Stimulated activated CD4-positive, alpha-beta T cell treated with anti-CD3 and anti-CD28 coated beads, Interleukin-4, amount 100 ng/mL, for 1 hour (primary cell): ENCODE measurements around the gene FBF1.

ENCODE experiments used
- DNase-seq: peaks from one replicate; pipeline ENCODE4 v3.0.0-alpha.2; 2020

FBF1 gene

DNA sequence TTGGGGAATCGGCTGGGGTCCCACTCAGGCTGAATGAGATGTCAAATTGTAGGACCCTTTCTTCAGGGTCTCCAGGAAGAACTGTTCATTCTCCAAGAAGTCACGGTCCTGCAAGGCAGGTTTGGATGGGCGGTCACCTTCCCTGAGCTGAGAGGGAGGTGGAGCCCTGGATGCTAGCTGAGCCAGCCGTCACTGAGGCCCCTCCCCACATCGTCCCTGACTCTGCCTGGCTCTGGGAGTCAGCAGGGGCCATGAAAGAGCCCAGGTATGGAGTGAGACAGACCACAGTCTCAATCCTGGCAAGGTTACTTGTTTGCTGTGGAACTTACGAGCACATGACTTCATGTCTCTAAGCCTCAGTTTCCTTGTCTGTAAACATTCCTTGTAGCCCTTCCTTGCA is 30.1 kb downstream of the FBF1 start:
- no peak for DNase-seq

DNA sequence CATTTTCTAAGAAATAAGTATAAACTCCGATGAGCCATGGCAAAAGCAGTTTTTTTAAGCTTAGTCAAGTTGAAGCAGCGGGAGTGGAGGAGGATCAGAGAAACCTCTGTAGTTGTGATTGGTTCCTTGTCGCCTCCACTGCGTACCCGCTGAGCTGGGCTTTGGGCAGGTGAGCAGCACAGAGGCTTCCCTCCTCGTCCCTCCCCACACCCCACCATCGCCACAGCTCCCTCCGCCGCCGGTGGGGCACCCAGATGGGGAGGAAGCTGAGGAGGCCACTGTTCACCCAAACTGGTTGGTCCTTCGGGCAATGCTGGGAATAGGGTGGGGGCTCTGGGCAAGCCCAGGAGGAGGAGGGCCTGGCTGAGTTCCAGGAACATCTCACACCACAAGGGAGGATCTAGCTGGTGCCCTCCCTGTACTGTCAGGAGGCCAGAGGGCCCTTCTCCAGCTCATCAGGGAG is 31.0 kb downstream of the FBF1 start:
- DNase-seq = no peak

DNA sequence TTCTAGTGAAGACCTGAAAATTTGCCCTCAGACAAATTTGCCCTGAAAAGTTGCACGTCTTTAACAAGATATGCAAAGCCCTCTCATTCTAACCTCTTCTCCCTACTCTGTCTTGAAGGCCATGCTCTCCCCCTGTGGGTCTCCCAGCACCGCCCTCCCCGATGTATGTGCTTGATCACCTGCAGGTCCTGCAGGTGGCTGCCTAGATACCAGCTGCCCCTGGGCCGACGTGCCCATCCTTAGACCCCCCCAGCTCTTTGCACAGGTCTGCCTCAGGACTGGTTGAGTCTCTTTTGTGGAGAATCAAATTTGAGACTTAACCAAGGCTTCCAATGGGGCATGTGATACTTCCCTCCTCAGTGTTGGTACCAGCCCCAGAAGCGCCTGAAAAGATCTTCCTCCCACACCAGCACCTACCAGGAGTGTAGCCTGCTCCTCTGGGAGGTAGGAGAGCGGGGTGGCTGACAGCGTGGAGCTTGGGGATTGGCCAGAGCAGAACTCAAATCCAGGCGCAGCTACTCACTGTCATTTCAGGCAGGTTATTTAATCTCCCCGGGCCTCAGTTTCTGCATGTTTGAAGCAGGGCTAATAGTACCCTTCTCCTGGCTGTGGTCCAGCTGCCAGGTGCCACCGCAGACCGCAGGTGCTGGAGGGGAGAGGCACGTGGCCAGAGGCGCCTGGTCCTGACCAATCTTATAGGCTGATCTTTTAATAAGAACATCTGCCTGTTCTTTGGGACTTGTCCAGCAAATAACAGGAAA is 31.6 kb downstream of the FBF1 start:
- DNase-seq = no peak

DNA sequence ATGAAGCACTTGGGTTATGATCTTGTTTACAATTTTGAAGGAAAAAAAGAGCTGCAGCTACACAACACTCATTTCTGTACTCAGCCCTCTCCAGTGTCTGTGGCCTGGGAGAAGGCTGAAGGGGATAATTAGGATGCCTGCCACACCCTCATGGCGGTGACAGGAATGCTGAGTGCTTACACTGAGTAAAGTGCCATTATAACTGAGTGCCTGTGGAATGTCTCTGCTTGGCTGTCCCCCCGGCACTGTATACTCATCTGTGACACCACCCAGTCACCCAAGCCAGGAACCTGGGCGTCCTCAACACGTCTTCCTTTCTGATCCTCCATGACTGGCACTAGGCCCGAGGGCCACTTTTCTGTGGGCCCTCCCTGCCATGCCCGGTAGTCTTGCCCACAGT is 32.6 kb downstream of the FBF1 start:
- DNase-seq = no peak

DNA sequence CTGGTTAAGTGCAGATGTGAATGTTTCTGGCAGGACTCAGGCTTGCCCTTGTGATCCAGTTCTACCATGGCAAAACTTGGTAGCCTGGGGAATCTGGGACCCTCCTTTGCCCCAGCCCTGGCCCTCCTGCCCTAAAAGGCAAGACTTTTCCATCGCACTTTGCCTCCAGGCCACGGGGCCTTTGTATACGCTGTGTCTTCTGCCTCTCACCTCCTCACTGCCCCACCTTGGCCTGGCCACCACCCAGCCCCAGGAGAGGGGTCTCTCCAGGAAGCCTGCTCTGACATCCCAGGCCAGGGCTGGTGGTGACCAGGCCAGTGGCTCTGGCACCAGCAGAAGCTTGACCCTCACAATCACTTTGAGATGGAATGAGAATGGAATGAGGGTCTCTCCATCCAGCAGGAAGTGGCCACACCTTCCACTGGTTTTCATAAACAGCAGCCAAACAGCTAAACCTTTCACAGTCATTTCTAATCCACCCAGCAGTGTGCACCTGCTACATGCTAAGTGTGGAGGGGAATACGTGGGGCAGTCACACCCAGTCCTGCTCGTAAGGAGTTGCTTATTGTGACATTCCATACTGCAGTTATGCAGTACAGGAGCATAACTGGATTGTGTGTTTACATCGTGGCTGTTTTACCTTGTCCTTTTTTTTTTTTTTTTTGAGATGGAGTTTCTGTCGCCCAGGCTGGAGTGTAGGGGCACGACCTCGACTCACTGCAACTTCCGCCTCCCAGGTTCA is 34.5 kb downstream of the FBF1 start:
- no peak for DNase-seq

DNA sequence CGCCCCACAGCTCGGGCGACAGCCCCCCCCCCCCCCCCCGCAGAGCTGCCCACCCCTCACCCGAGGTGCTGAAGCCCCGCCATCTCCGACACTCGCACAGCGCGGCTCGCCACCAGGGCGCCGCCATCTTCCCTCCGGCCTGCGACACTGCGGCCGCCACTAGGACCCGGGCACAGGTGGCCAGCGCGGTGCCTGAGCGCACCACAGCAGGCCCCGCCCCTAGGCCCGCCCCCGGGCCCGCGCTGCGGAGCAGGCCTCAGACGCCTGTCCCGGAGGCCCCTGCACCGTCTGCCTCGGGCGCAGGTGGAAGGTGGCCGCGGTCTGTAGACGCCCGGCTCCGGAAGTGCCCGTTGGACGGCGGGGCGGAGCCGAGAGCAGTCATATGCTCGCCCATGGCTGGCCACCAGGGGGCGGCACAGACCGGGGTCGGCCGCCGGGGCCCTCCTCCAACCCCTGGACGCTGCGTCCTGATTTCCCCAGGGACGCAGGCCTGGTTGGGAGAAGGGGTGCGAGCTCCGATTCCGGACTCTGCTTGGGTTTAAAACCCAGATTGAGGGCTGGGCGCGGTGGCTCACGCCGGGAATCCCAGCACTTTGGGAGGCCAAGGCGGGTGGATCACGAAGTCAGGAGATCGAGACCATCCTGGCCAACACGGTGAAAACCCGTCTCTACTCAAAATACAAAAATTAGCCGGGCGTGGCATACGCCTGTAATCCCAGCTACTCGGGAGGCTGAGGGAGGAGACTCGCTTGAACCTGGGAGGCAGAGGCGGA is 35.9 kb downstream of the FBF1 start, which contains the start of gene MRPL38:
Gene MRPL38, minus strand, starts transcription at position 136 of the 773 bp plus-strand sequence. Its CDS starts 9 bp downstream, at position 127.
- DNase-seq = peak; percentile 90

DNA sequence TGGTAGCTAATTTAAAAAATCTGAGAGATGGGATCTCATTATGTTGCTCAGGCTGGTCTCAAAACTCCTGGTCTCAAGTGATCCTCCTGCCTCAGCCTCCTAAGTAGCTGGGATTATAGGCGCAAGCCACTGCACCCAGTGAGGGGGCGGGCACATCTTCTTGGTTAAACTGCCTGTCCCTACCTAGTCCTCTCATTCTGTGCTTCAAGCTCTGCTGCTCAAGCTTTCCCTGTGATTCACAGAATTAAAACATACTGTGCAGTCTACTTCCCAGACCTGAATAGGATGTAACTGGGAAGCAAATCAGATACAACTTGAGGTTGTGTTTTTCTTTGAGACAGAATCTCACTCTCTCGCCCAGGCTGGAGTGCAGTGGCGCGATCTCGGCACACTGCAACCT is 38.4 kb downstream of the FBF1 start:
- no peak for DNase-seq

DNA sequence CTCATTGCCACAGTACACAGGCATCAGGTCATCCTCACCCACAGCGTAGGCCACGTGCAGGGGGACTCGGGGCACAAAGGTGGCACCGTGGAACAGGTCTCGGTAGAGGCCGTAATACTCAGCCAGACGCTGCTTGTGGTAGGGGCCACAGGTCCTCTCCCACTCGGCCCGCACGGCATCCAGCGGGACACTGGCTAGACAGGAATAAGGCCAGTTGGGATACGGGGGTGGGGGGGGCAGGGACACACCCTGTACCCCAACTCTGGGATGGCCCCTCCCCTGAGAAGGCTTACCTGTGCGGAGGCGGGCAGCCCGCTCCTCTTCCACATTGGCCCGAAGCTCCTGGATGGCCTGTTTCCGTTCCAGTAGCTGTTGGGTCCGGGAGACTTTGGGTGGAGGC is 39.1 kb downstream of the FBF1 start:
- DNase-seq = no peak

DNA sequence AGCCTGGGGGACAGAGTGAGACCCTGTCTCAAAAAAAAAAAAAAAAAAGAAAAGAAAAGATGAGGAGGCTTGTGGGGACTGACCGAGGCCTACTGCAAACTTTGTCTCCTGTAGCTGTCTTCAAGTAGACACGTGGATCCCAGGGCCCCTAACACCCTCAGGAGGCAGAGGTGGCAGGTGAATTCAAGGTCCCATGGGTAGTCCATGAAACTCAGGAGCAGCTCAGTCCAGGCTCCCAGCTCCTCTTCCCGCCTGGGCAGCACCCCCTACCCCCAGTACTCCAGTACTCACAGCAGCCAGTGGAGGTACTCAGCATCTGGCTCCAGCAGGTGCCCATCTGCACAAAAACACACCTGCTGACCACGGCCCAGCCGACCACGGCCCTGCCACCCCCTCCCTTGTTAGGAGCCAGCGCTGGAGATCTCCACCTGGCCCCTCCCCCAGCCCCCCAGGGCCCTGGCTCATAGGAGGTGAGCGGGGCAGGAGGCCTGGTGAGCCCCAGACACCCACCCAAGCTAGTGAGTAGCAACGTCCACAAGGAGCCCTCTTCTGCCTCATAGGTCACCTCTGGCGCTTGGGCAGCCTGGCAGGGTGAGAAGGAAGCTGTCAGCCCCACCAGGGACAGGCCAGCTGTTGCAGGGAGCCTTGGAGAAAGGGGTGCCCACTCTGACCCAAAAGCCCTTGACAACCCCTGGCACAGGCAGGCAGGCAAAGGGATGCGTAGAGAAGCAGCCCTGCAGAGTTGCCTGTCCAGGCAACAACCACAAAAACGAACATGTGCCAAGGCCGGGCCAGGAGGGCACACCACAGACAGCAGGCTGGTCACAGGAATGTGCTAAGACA is 39.9 kb downstream of the FBF1 start:
- DNase-seq = no peak

DNA sequence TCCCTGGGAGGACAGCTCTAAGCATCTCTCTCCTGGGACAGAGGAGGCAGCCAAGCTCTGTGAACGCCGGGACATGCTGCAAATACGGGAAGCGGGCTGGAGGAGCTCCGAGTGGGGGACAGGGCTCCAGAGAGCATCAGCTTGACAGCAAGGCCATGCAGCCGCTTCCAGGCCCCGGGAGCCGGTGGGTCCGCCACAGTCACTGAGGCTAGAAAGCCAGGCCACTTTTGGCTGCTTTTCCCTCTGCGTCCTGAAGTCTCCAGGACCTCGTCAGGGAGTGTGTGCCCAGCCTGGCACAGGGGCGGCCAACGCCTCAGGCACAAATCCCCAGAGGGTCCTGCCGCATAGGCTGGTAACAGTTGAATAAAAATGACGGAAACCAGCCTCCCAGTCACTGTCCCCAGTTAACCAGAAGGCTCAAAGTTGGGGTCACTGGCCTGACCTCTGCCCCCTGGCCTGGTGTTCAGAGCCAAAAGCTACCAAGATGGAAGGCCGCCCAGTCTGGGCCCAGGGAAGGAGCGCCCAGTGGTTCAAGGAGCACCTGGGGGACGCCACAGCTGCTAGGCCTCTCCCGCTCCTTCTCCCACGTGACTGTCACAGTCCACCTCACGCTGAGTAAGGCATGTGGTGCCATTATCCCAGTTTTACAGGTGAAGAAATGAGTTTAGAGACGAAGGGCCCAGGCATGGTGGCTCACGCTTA is 40.9 kb downstream of the FBF1 start:
- DNase-seq = no peak

DNA sequence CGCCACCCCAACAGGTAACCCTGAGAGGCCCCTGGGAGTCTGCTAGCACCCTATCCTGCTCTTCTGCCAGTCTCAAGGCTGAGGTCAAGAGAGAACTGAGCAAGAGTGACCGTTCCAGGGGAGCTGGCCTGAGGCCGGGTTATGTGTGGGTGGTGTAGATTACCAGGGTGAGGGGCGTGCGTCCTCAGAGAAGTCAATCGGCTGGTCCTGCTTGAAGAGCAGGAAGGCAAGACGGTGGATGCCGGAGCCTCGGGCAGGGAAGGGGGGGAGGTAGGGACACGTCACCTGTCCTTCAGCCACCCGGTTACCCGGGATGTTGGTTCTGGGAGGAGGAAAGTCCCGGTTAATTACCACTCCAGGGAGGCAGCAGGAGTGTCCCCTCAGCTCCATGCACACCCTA is 41.5 kb downstream of the FBF1 start:
- no peak for DNase-seq

DNA sequence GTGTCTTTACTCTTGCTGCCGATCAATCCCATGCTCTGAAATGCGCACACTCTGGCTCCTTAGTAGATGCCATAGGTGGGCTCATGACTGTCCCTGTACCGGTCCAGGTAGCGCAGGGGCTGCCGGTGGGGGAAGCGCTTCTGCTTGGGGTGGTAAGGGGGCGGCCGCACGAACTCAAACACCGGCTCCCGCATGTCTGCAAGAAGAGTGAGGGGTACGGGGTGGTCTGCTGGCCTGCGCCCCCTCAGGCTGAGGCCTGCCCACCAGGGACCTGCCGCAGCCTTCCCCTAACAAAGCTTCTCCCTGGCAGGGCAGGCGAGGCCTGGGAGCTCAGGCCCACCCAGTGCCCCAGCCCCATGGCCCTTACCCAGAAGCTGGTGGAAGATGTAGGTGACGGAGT is 42.1 kb downstream of the FBF1 start:
- no peak for DNase-seq

DNA sequence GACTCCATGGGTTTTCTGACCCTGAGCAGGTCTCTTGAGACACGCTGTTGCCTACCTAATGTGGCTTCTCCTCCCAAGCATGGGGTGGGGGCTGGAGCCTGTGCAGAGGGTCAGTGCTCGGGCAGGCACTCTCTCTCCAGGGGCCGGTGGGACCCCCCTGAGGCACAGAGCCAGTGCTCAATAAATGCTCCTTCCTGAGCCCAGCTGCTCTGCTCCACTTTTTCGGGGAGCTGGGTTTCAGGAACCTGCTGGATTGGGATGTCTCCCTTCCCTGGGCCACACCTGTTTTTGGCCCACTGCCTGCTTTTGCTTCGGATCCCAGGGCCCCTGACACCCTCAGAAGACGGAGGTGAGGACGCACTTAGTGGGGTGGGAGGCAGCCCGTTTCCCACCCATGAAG is 42.8 kb downstream of the FBF1 start:
- DNase-seq = no peak

DNA sequence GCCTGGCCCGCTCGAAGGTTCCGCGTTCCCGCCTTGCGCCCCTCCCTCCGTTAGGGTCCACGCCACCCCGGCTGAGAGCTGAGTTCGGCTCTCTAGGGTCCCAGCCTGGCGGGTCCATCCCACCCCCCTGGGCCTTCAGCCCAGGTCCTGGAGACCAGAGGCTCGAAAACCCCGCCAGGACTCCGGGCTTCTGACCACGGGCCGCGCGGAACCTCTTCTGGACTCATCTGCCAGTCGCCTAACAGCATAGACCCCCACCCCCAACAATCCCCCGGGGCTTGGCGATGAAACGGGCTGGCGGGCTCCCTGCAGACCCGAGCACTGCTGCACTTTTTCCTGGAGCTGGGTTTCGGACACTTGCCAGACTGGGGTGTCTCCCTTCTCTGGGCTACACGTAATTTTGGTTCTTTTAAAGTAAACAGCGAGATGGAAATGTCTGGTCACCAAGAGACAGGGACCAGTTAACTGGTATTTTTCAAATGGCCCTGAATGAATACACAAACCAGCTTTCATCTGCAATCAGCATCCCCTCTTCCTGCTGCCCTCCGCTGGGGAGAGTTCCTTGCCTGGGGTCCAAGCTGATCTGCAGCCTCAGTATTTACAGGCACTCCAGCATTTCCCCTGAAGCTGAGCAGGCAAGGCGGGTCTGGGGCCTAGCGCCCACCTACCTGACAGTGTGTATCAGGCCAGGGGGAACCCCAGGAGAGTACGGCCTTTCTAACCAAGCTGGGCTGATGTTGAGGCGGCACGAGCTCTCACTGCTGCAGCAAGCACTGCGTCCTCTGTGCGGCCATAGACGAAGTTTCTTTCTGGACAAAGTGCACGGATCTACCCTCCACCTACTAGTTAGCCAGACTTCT is 43.5 kb downstream of the FBF1 start:
- DNase-seq = no peak

DNA sequence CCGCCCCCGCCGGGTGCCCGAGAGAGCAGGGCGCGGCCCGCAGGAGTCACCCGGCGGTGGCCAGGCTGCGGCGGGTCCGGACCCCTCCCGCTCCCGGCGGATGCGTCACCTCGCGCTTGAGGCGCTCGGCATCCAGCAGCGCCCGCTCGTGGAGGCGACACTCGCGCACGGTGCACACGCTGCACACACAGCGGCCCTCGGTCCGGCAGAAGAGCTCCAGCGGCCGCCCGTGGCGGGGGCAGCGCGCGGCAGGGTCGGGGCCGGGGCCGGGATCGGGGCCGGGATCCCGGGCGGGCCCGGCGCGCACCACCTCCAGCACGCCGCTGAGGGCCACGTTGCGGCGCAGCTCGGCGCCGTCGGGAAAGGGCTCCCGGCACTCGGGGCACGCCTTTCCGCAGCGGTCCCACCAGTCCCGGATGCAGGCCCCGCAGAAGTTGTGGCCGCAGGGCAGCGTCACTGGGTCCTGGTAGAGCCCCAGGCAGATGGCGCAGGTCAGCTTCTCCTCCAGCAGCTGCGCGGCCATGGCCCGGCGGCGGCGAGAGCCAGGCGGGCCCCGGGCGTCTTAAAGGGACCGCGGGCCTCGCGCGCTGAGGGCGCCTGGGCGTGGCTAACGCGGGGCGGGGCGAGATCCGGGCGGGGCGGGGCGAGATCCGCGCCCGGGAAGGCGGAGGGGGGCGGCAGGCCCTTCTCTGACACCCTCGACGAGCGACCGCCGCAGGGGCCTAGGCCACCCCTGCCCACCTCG is 44.3 kb downstream of the FBF1 start, which contains the start of gene TRIM65:
Gene TRIM65, minus strand, starts transcription at position 537 of the 745 bp plus-strand sequence. Its CDS starts 14 bp downstream, at position 523.
- peak; percentile 81 for DNase-seq

DNA sequence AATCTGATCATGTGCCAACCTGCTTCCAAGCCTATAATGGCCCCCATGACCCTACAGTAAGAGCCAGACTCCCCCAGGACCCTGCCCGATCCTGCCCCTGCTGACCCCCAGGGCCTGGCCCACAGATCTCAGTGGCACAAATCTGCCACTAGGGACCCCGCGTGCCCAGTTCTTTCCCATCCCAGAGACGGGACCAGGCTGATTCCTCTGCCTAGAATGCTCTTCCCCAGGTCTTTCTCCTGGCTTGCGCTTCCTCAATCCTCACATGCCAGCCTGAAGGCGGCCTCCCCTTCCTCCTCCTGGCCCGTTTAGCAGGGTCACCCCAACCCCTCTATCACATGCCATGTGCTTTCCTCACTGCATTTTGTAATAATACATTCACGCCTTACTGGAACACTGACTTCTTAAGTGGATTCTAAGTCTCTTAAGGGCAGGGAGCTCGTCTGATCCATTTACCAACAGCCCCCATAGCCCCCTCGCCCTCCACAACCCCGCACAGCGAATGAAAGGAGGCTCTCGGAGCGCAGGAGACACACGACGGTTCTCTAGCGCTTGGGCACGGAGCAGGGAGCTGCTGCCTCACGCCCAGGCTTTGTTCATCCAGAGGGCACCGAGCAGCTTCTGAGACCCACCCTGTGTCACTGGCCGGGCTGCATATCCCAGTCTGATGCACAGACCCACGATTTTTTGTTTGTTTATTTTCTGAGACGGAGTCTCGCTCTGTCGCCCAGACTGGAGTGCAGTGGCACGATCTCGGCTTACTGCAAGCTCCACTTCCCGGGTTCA is 45.3 kb downstream of the FBF1 start:
- DNase-seq = no peak

DNA sequence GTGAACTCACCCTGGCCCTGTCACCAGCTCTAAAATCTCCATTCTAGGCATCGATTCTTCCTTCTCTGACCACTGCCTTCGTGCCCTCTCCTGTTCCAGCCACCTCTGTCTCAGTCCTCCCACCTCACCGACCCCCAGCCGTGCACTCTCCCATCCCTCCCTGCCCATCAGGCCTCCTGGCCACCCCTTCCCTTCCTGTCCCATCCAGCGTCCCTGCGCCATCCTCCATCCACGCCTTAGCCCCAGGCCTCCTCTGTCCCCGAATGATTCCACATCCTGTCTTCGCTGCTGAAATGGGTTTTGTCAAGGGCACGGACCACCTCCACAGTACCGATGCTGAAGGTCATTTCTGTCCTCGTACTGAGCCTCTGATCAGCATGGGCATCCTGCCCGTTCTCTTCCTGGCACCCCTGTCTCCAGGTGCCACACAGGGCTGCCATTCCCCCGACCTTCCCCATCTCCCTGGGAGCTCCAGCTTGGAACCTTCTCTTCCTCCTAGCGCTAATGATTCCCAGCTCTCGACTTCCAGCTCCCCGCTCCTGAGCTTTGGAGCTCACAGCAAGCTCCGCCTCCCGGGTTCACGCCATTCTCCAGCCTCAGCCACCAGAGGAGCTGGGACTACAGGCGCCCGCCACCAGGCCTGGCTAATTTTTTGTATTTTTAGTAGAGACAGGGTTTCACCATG is 46.7 kb downstream of the FBF1 start:
- no peak for DNase-seq

DNA sequence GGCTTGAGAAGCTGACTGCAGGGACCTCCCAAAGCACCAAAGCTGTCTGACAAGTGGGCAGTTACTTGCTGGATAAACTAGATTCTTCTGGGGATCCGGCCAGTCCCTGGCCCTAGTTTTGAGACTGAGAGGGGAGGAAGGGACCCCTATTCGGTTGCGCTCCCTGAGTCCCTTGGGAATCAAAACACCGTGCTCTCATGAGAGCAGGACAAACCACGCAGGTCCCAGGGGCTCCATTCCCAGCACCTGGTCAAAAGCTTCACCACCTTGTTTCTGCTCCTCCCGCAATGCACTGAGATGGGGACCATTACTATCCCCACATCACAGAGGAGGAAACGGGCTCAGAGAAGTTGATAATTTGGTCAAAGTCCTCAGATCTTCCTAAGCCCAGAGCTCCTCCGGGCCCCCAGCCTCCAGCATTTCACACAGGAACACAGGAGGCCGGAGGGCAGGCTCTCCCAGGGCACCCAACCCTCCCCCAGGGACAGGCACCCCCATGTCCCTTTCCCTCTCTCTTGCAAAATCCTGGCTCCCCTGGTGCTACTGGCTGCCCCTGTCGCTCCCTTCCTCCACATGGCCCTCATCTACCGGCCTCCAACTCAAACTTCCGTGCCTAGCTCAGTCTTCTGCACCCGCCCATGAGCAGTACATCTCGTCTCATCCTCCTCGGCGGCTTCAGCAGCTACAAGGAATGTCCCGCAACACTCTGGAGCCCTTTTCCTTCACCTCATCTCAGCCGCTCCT is 47.4 kb downstream of the FBF1 start:
- no peak for DNase-seq
